ENCODE data around the gene KRT31. TPM values are rescaled to one million over a fixed set of nuclear protein-coding genes. Genes with fewer than 3 reads are reported as not detected.

The KRT31 gene
- total and polyA plus RNA-seq, 2 of the 4 experiments (the other 2 are of a cell fraction): 0.05 TPM; not detected in 1

GRCh38 chr17:41434415-41434814 is 37.0 kb upstream of the KRT31 start:
- Histone ChIP-seq H2AFZ (replicated peaks; ENCODE audit: low read length, poor library complexity) (no peak overlapping the region), H4K20me1 (ENCODE audit: insufficient read depth, low read length) (no peaks in the 10 kb centered on the region), H3K27ac (ENCODE audit: insufficient read depth, low read length) (no peak overlapping the region), H3K18ac (ENCODE audit: low read depth, low read length) (no peak overlapping the region), H3K79me1 (ENCODE audit: low read depth in 1 of 2, low read length in 2 of 2) (no peaks in the 10 kb centered on the region), H3K4me1 (ENCODE audit: control insufficient read depth, insufficient read depth, low read length) (peaks cover 8% of the 10 kb centered on the region), H3K4me2 (ENCODE audit: low read depth, low read length) (no peak overlapping the region), H3K4me3 (ENCODE audit: insufficient read depth, low read depth, low read length) (no peak overlapping the region), H3K4ac (ENCODE audit: low read depth, low read length) (no peak overlapping the region), H3K9ac (ENCODE audit: low read depth, low read length) (no peak overlapping the region), H3K36me3 (ENCODE audit: control insufficient read depth, insufficient read depth, low read length) (no peaks in the 10 kb centered on the region), H2BK20ac (ENCODE audit: low read depth, low read length) (no peak overlapping the region), H4K8ac (ENCODE audit: low read depth in 2 of 2, low read length in 2 of 2) (no peak overlapping the region), H3K56ac (ENCODE audit: extremely low read depth, insufficient read depth, low read length) (no peak overlapping the region), H3K14ac (replicated peaks; ENCODE audit: low read depth, low read length) (no peak overlapping the region; the same call in 1 of the 2 replicates), H4K91ac (ENCODE audit: insufficient read depth, low read depth, low read length) (no peak overlapping the region), H3K9me1 (ENCODE audit: insufficient read depth, low read length) (0 out of 2 replicates have a peak, but pooled peaks cover 5% of the 10 kb centered on the region), H3K23ac (ENCODE audit: low read depth, low read length) (no peak overlapping the region; the same call in 1 of the 2 replicates), H2BK120ac (ENCODE audit: low read depth, low read length) (no peak overlapping the region), H3K27me3 (ENCODE audit: control insufficient read depth, insufficient read depth, low read length) (peaks cover 6% of the 10 kb centered on the region; the same call in 1 of the 2 replicates), H2AK5ac (ENCODE audit: low read depth, low read length) (no peak overlapping the region), H3K9me3 (ENCODE audit: control insufficient read depth, insufficient read depth, low read length) (no peaks in the 10 kb centered on the region), H2BK5ac (ENCODE audit: low read depth, low read length, poor library complexity, severe bottlenecking) (no peak overlapping the region), H4K5ac (ENCODE audit: low read depth, low read length) (no peak overlapping the region), H2AK9ac (replicated peaks; ENCODE audit: low read depth, low read length, poor library complexity) (no peak overlapping the region), H2BK15ac (ENCODE audit: low read depth, low read length) (no peak overlapping the region)
- no peak for TF ChIP-seq RFX5 (IDR thresholded peaks at IDR 0.05; ENCODE audit: low read depth, low read length)
- no peak for TF ChIP-seq BHLHE40 (IDR thresholded peaks at IDR 0.05; ENCODE audit: low read depth, low read length)
- no peak for TF ChIP-seq NFE2L2 (IDR thresholded peaks at IDR 0.05; ENCODE audit: low read depth, low read length)
- no peak for TF ChIP-seq MAZ (IDR thresholded peaks at IDR 0.05; ENCODE audit: borderline replicate concordance, low read depth, low read length)
- no peak for TF ChIP-seq MAFK (IDR thresholded peaks at IDR 0.05; ENCODE audit: low read depth, low read length)
- no peak for TF ChIP-seq USF2 (IDR thresholded peaks at IDR 0.05; ENCODE audit: low read depth, low read length)
- TF ChIP-seq CEBPB (IDR thresholded peaks at IDR 0.05; ENCODE audit: low read depth, low read length): no peak
- TF ChIP-seq MXI1 (IDR thresholded peaks at IDR 0.05; ENCODE audit: borderline replicate concordance, low read depth, low read length): no peak
- TF ChIP-seq CHD1 (IDR thresholded peaks at IDR 0.05; ENCODE audit: low read depth, low read length): no peak
- TF ChIP-seq CTCF (conservative IDR thresholded peaks at IDR 0.05; ENCODE audit: low read depth, low read length): no peak
- TF ChIP-seq POLR2A (IDR thresholded peaks at IDR 0.05; ENCODE audit: low read depth, low read length): no peak
- TF ChIP-seq FOS (IDR thresholded peaks at IDR 0.05; ENCODE audit: low read depth, low read length): no peak
- no peak for TF ChIP-seq RCOR1 (IDR thresholded peaks at IDR 0.05; ENCODE audit: insufficient replicate concordance, low read length)
- no peak for TF ChIP-seq SMC3 (IDR thresholded peaks at IDR 0.05; ENCODE audit: low read depth, low read length)
- TF ChIP-seq RAD21 (IDR thresholded peaks at IDR 0.05; ENCODE audit: low read length): no peak
- TF ChIP-seq ELK1 (IDR thresholded peaks at IDR 0.05; ENCODE audit: borderline replicate concordance, low read depth, low read length): no peak
- no CpG with 5 or more reads among the region's 5 CpGs for WGBS, 2 experiments (ENCODE audit: extremely low coverage in 2 of 2, insufficient read length in 1 of 2)
- in situ Hi-C loops (cut with MboI; ENCODE audit: low sequenced_read_pairs): no loop called here
- intact Hi-C loops (cut with micrococcal nuclease): no loop called here
- BruUV-seq (replicated peaks): no TSS peak
- POLR2A ChIA-PET (ENCODE audit: unreplicated experiment): no interaction called here
- CTCF ChIA-PET: interaction anchor here (0.6 to 1.1 kb wide), 3 partner anchors 19 to 31 kb away, joined by 3 read pairs; no protein-coding TSS in a partner anchor
- ATAC-seq (ENCODE audit: low read depth) (no peak; the same call in 1 of the 2 replicates), DNase-seq (no peak)
- dilution Hi-C loops (cut with HindIII; ENCODE audit: low sequenced_read_pairs, unreplicated experiment): no loop called here
